AG04449 (cell line): ENCODE measurements around the gene INSC.

ENCODE experiments used
- CTCF ChIA-PET: fragments of 350-600 bp; formaldehyde crosslinking; extraction: SDS; loops from one replicate; lab custom pipeline; 2021; ENCODE audit warnings: antibody characterized with exemption; lab: Yijun Ruan, JAX
- POLR2A ChIA-PET: fragments of 400-600, 350-600 bp; formaldehyde crosslinking; extraction: SDS; loops from one replicate; lab custom pipeline; 2020; ENCODE audit warnings: antibody characterized with exemption, inconsistent platforms; lab: Yijun Ruan, JAX
- DNase-seq: peaks from one replicate; pipeline ENCODE4 v3.0.0-alpha.2; 2010; ENCODE audit warnings: low read depth, low spot score
- H3K4me3 ChIP-seq: 2 replicates; pipeline ENCODE4 v1.5.1; 2011; ENCODE audit warnings: low read depth, mild to moderate bottlenecking, control low read depth, low read length
- CTCF ChIP-seq: IDR thresholded peaks from one replicate; pipeline ENCODE4 v1.5.1; 2011; ENCODE audit warnings: mild to moderate bottlenecking, moderate library complexity, low read length, control low read depth, inconsistent platforms; ENCODE audit not compliant: insufficient read depth; ENCODE audit errors: missing control alignments

Gene INSC

GRCh38 chr11:15268598-15268997 lies 153.9 kb downstream of the INSC start:
- CTCF ChIA-PET, result no interaction called here
- TF ChIP-seq CTCF, result no peak
- no peak for DNase-seq
- H3K4me3 ChIP-seq, result no peak overlapping the region
- POLR2A ChIA-PET, result no interaction called here

- CTCF ChIA-PET, result no interaction called here
- no peak for TF ChIP-seq CTCF
Observed at GRCh38 chr11:15275141-15275540, 160.4 kb downstream of the INSC start.

GRCh38 chr11:15276621-15277020 lies 161.9 kb downstream of the INSC start:
- peak; percentile 3 for TF ChIP-seq CTCF
- POLR2A ChIA-PET, result no interaction called here
- CTCF ChIA-PET, result no interaction called here
- no peak for DNase-seq
- no peak overlapping the region for H3K4me3 ChIP-seq

More at GRCh38 chr11:15275141-15275540, 160.4 kb downstream of the INSC start:
- DNase-seq, result no peak
- POLR2A ChIA-PET, result no interaction called here
- H3K4me3 ChIP-seq, result no peak overlapping the region

- no peak overlapping the region for H3K4me3 ChIP-seq
- no peak for TF ChIP-seq CTCF
- ChIA-PET CTCF (interaction anchor here (1.2 kb wide), 1 partner anchor 1336 kb away, joined by 3 read pairs; no protein-coding TSS in a partner anchor), POLR2A (no interaction called here)
- no peak for DNase-seq
Observed at GRCh38 chr11:15278128-15278527, 163.4 kb downstream of the INSC start.

- H3K4me3 ChIP-seq, result no peak overlapping the region
- TF ChIP-seq CTCF, result no peak
- ChIA-PET CTCF (no interaction called here), POLR2A (no interaction called here)
- DNase-seq, result no peak
Observed at GRCh38 chr11:15280393-15280792, 165.7 kb downstream of the INSC start.

- CTCF ChIA-PET, result no interaction called here
- POLR2A ChIA-PET, result no interaction called here
- no peak for TF ChIP-seq CTCF
- no peak overlapping the region for H3K4me3 ChIP-seq
- DNase-seq, result no peak
Observed at GRCh38 chr11:15282754-15283153, 168.0 kb downstream of the INSC start.
